IMR-90 (cell line): Measurements from ENCODE around the gene GIPC3. TPM values are rescaled to one million over a fixed set of nuclear protein-coding genes. Genes with fewer than 3 reads are reported as not detected.
A peak's percentile ranks its signal among the peaks of the same experiment; 100 is the strongest.

ENCODE experiments used
- ATAC-seq: fragments of 200-7000 bp; cut with Tn5 transposase; 2 replicates; pipeline ENCODE4 v1.9.1; 2020; ENCODE audit warnings: low read depth, mild to moderate bottlenecking, moderate library complexity
- BruUV-seq: library from RNA; stranded (reverse); fragments of 400-500 nt; replicated peaks from 2 replicates; lab custom pipeline; 2021; lab: Mats Ljungman, UMichigan
- CTCF ChIA-PET: fragments of 300-600 bp; formaldehyde crosslinking; extraction: SDS; loops from one replicate; lab custom pipeline; 2021; ENCODE audit warnings: antibody characterized with exemption; lab: Yijun Ruan, JAX
- POLR2A ChIA-PET: fragments of 300-600 bp; sonication (Branson Sonifier 250); formaldehyde crosslinking; loops from one replicate; lab custom pipeline; 2022; ENCODE audit warnings: antibody characterized with exemption; ENCODE audit not compliant: unreplicated experiment; lab: Charles Lee
- DNase-seq: peaks from one replicate; pipeline ENCODE4 v3.0.0; 2013
- H2AFZ ChIP-seq: replicated peaks from 2 replicates; pipeline ENCODE3; 2013; ENCODE audit warnings: low read length, mild to moderate bottlenecking; ENCODE audit not compliant: poor library complexity
- H2AK5ac ChIP-seq: 2 replicates; pipeline ENCODE4 v1.6.1; 2013; ENCODE audit warnings: low read depth, low read length, inconsistent platforms
- H2AK9ac ChIP-seq: replicated peaks from 2 replicates; pipeline ENCODE3; 2013; ENCODE audit warnings: mild to moderate bottlenecking, low read depth, low read length, moderate library complexity; ENCODE audit not compliant: poor library complexity
- H2BK120ac ChIP-seq: 2 replicates; pipeline ENCODE4 v1.6.1; 2013; ENCODE audit warnings: low read depth, low read length, inconsistent platforms
- H2BK15ac ChIP-seq: 3 replicates; pipeline ENCODE4 v1.6.1; 2013; ENCODE audit warnings: low read depth, low read length, inconsistent platforms
- H2BK20ac ChIP-seq: 2 replicates; pipeline ENCODE4 v1.6.1; 2013; ENCODE audit warnings: low read depth, mild to moderate bottlenecking, inconsistent platforms, low read length, moderate library complexity
- H2BK5ac ChIP-seq: 2 replicates; pipeline ENCODE4 v1.6.1; 2013; ENCODE audit warnings: mild to moderate bottlenecking, low read depth, low read length, inconsistent platforms; ENCODE audit not compliant: poor library complexity, severe bottlenecking
- H3K14ac ChIP-seq: replicated peaks from 2 replicates; pipeline ENCODE4 v1.6.1; 2013; ENCODE audit warnings: low read depth, low read length, inconsistent platforms
- H3K18ac ChIP-seq: 2 replicates; pipeline ENCODE4 v1.6.1; 2013; ENCODE audit warnings: low read depth, low read length, control low read depth
- H3K23ac ChIP-seq: 2 replicates; pipeline ENCODE4 v1.6.1; 2013; ENCODE audit warnings: low read depth, low read length, inconsistent platforms
- H3K27ac ChIP-seq: 2 replicates; pipeline ENCODE4 v1.5.1; 2013; ENCODE audit warnings: mild to moderate bottlenecking, control low read depth, low read length; ENCODE audit not compliant: insufficient read depth
- H3K27me3 ChIP-seq: 2 replicates; pipeline ENCODE4 v1.6.1; 2013; ENCODE audit warnings: low read length; ENCODE audit not compliant: control insufficient read depth, insufficient read depth
- H3K36me3 ChIP-seq: 2 replicates; pipeline ENCODE4 v1.6.1; 2013; ENCODE audit warnings: low read length, mixed read lengths; ENCODE audit not compliant: control insufficient read depth, insufficient read depth
- H3K4ac ChIP-seq: 2 replicates; pipeline ENCODE4 v1.6.1; 2013; ENCODE audit warnings: low read depth, low read length, inconsistent platforms
- H3K4me1 ChIP-seq: 2 replicates; pipeline ENCODE4 v1.6.1; 2013; ENCODE audit warnings: low read length, mixed read lengths; ENCODE audit not compliant: control insufficient read depth, insufficient read depth
- H3K4me2 ChIP-seq: 2 replicates; pipeline ENCODE4 v1.6.1; 2013; ENCODE audit warnings: low read depth, mild to moderate bottlenecking, control low read depth, low read length, moderate library complexity
- H3K4me3 ChIP-seq: 2 replicates; pipeline ENCODE4 v1.5.1; 2013; ENCODE audit warnings: low read depth, mild to moderate bottlenecking, control low read depth, low read length, moderate library complexity; ENCODE audit not compliant: insufficient read depth
- H3K56ac ChIP-seq: 2 replicates; pipeline ENCODE4 v1.6.1; 2013; ENCODE audit warnings: low read length, inconsistent platforms; ENCODE audit not compliant: insufficient read depth; ENCODE audit errors: extremely low read depth
- H3K79me1 ChIP-seq, 2 experiments: 2 replicates each; pipeline ENCODE4 v1.6.1; 2013; ENCODE audit warnings: low read length in 2 of 2, inconsistent platforms in 1 of 2, low read depth in 1 of 2
- H3K9ac ChIP-seq: 2 replicates; pipeline ENCODE4 v1.6.1; 2013; ENCODE audit warnings: low read depth, low read length, control low read depth
- H3K9me1 ChIP-seq: 2 replicates; pipeline ENCODE4 v1.6.1; 2013; ENCODE audit warnings: low read length, inconsistent platforms; ENCODE audit not compliant: insufficient read depth
- H3K9me3 ChIP-seq: 2 replicates; pipeline ENCODE4 v1.6.1; 2013; ENCODE audit warnings: low read length; ENCODE audit not compliant: control insufficient read depth, insufficient read depth
- H4K20me1 ChIP-seq: 2 replicates; pipeline ENCODE4 v1.6.1; 2013; ENCODE audit warnings: low read length, inconsistent platforms; ENCODE audit not compliant: insufficient read depth
- H4K5ac ChIP-seq: 2 replicates; pipeline ENCODE4 v1.6.1; 2013; ENCODE audit warnings: mild to moderate bottlenecking, low read depth, low read length, control low read depth
- H4K8ac ChIP-seq, 2 experiments: 2 replicates each; pipeline ENCODE4 v1.6.1; 2013; ENCODE audit warnings: low read depth in 2 of 2, low read length in 2 of 2, control low read depth in 1 of 2, inconsistent platforms in 1 of 2
- H4K91ac ChIP-seq: 2 replicates; pipeline ENCODE4 v1.6.1; 2013; ENCODE audit warnings: low read depth, low read length, inconsistent platforms; ENCODE audit not compliant: insufficient read depth
- CEBPB ChIP-seq: IDR thresholded peaks from 2 replicates; pipeline ENCODE4 v1.6.1; 2012; ENCODE audit warnings: low read depth, low read length, improper control_type of control experiment
- CHD1 ChIP-seq: IDR thresholded peaks from 2 replicates; pipeline ENCODE4 v1.6.1; 2012; ENCODE audit warnings: low read depth, low read length, improper control_type of control experiment
- FOS ChIP-seq: fragments of 150-350 bp; IDR thresholded peaks from 2 replicates; pipeline ENCODE4 v1.6.1; 2016; ENCODE audit warnings: low read depth, low read length
- MAZ ChIP-seq: IDR thresholded peaks from 2 replicates; pipeline ENCODE4 v1.6.1; 2012; ENCODE audit warnings: low read depth, mild to moderate bottlenecking, low read length, improper control_type of control experiment, moderate library complexity, borderline replicate concordance
- MXI1 ChIP-seq: IDR thresholded peaks from 2 replicates; pipeline ENCODE4 v1.6.1; 2012; ENCODE audit warnings: low read depth, mild to moderate bottlenecking, low read length, moderate library complexity, borderline replicate concordance
- POLR2A ChIP-seq: IDR thresholded peaks from 2 replicates; pipeline ENCODE4 v1.6.1; 2012; ENCODE audit warnings: mild to moderate bottlenecking, low read depth, low read length
- RCOR1 ChIP-seq: IDR thresholded peaks from 2 replicates; pipeline ENCODE4 v1.6.1; 2012; ENCODE audit warnings: mild to moderate bottlenecking, low read length, improper control_type of control experiment; ENCODE audit not compliant: insufficient replicate concordance
- RFX5 ChIP-seq: IDR thresholded peaks from 2 replicates; pipeline ENCODE4 v1.8.0; 2012; ENCODE audit warnings: low read depth, mild to moderate bottlenecking, low read length, moderate library complexity
- WGBS, 2 experiments: methylation state at CpG; one replicate each; pipeline versions ENCODE4 v1.1.5 to v1.1.7; 2013; ENCODE audit warnings: missing lambda C conversion rate in 2 of 2; ENCODE audit not compliant: insufficient read length in 1 of 2; ENCODE audit errors: extremely low coverage in 2 of 2; 5-methylcytosine and 5-hydroxymethylcytosine counted together
- dilution Hi-C: fragments of 300-500 bp; cut with HindIII; formaldehyde crosslinking; loops from one replicate; pipeline ENCODE4 v1.14.3; 2018; ENCODE audit warnings: low sequenced_read_pairs; ENCODE audit not compliant: unreplicated experiment
- in situ Hi-C: fragments of 300-500 bp; cut with MboI; formaldehyde crosslinking; loops from 3 replicates; pipeline ENCODE4 v1.14.3; 2019; ENCODE audit warnings: low sequenced_read_pairs, inconsistent platforms, mixed read lengths
- intact Hi-C: fragments of 100-400 bp; cut with micrococcal nuclease; formaldehyde crosslinking; loops from 2 replicates; pipeline ENCODE4 v1.10.0; 2022
- polyA plus RNA-seq, 3 experiments: library from polyadenylated mRNA; depleted of rRNA; stranded (reverse); fragments of >200 nt; gene quantifications; 2 replicates each; pipeline ENCODE4 v1.2.3, GENCODE V29; 2012; ENCODE audit warnings: low replicate concordance in 1 of 3
- total RNA-seq: library from RNA; depleted of rRNA; stranded (reverse); fragments of >200 nt; gene quantifications from 2 replicates; pipeline ENCODE4 v1.2.3, GENCODE V29; 2012
- TF ChIP-seq, protein P1 (sequence below): fragments of 150-350 bp; IDR thresholded peaks from 2 replicates; pipeline ENCODE4 v1.6.1; 2017; ENCODE audit warnings: mild to moderate bottlenecking, antibody characterized with exemption, low read length, low read depth
- TF ChIP-seq, protein P2 (sequence below): conservative IDR thresholded peaks from 2 replicates; pipeline ENCODE4 v1.5.1; 2012; ENCODE audit warnings: mild to moderate bottlenecking, low read depth, low read length, improper control_type of control experiment

The GIPC3 gene
- total and polyA plus RNA-seq, 2 of the 4 experiments (the other 2 are of a cell fraction), result under 0.01 to 0.36 TPM

DNA sequence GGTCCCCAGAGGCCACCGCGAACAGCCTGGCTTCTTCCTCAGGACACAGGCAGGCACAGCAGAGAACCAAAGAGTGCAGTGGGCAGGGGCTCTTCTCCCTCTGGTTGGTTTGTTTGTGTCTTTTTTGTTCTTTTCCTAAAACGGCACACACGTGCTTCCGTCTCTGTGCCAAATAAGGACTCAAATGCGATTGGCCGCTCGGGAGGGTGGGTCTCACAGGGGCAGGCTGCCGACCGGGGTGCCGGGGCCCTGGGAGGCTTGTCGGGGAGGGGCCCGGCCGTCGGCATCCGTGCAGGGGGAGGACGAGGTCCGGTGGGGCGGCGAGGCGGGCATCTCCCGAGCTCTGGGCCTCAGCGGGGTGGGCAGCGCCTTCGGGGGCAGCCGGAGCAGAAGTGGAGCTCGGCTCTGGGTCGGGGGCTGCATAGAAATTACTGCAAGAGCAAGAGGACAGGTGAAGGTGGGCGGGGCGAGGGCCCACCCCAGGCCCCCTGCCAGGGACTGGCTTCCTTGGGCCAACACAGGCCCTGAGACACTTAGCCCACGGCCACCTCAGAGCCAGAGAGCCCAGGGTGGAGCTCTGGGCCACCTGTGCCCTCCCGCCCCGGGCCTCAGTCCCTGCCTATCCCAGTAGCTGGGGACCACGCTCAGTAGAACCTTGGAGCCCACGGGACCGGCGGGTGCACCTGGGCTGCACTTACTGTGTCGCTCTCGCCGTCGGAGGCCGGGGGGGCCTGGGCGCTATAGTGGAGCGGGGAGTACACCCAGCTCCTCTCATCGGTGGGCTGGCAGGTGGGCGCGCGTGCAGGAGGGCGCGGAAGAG lies 47.7 kb downstream of the GIPC3 start:
- dilution Hi-C loops (no loop called here), in situ Hi-C loops (no loop called here), intact Hi-C loops (no loop called here)
- no peak overlapping the region for H3K4ac ChIP-seq
- H3K9me3 ChIP-seq, result no peaks in the 10 kb centered on the region
- no peak for DNase-seq
- H4K20me1 ChIP-seq, result no peaks in the 10 kb centered on the region
- 91% methylated on average over 33 of the region's 50 CpGs; no CpG with 5 or more reads in 1 of the 2 experiments for WGBS, 2 experiments
- H2BK20ac ChIP-seq, result no peak overlapping the region
- no TSS peak for BruUV-seq
- peaks cover 28% of the 10 kb centered on the region for H3K36me3 ChIP-seq
- no peak overlapping the region for H3K14ac ChIP-seq
- ChIA-PET CTCF (no interaction called here), POLR2A (no interaction called here)
- no peak overlapping the region for H4K91ac ChIP-seq
- H3K27ac ChIP-seq, result no peak overlapping the region
- no peak overlapping the region for H3K4me2 ChIP-seq
- H2BK120ac ChIP-seq, result no peak overlapping the region
- no peak overlapping the region for H3K9ac ChIP-seq
- no peak for TF ChIP-seq MAZ
- no peak for TF ChIP-seq CHD1
- TF ChIP-seq CEBPB, result no peak
- TF ChIP-seq, protein P1, sequence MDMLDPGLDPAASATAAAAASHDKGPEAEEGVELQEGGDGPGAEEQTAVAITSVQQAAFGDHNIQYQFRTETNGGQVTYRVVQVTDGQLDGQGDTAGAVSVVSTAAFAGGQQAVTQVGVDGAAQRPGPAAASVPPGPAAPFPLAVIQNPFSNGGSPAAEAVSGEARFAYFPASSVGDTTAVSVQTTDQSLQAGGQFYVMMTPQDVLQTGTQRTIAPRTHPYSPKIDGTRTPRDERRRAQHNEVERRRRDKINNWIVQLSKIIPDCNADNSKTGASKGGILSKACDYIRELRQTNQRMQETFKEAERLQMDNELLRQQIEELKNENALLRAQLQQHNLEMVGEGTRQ, result no peak
- TF ChIP-seq MXI1, result no peak
- TF ChIP-seq RFX5, result no peak
- TF ChIP-seq RCOR1, result no peak
- TF ChIP-seq POLR2A, result no peak
- TF ChIP-seq, protein P2, sequence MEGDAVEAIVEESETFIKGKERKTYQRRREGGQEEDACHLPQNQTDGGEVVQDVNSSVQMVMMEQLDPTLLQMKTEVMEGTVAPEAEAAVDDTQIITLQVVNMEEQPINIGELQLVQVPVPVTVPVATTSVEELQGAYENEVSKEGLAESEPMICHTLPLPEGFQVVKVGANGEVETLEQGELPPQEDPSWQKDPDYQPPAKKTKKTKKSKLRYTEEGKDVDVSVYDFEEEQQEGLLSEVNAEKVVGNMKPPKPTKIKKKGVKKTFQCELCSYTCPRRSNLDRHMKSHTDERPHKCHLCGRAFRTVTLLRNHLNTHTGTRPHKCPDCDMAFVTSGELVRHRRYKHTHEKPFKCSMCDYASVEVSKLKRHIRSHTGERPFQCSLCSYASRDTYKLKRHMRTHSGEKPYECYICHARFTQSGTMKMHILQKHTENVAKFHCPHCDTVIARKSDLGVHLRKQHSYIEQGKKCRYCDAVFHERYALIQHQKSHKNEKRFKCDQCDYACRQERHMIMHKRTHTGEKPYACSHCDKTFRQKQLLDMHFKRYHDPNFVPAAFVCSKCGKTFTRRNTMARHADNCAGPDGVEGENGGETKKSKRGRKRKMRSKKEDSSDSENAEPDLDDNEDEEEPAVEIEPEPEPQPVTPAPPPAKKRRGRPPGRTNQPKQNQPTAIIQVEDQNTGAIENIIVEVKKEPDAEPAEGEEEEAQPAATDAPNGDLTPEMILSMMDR, result no peak
- no peak for TF ChIP-seq FOS
- H3K79me1 ChIP-seq, result no peaks in the 10 kb centered on the region
- no peak for ATAC-seq
- H3K56ac ChIP-seq, result no peak overlapping the region
- H3K18ac ChIP-seq, result no peak overlapping the region
- no peak overlapping the region for H2AFZ ChIP-seq
- H3K4me3 ChIP-seq, result no peak overlapping the region
- peak overlapping the region; percentile 28 for H2AK9ac ChIP-seq
- H3K4me1 ChIP-seq, result no peaks in the 10 kb centered on the region
- no peak overlapping the region for H4K5ac ChIP-seq
- H3K27me3 ChIP-seq, result no peaks in the 10 kb centered on the region
- H2BK15ac ChIP-seq, result no peak overlapping the region
- H2AK5ac ChIP-seq, result no peak overlapping the region
- H3K9me1 ChIP-seq, result no peaks in the 10 kb centered on the region
- no peak overlapping the region for H2BK5ac ChIP-seq
- no peak overlapping the region for H3K23ac ChIP-seq
- no peak overlapping the region for H4K8ac ChIP-seq
